Aorta (tissue), 5 donors: Measurements from ENCODE around the gene LRRC74B. TPM values are rescaled to one million over a fixed set of nuclear protein-coding genes. Genes with fewer than 3 reads are reported as not detected.

ENCODE experiments used
- ATAC-seq: fragments of 200-7000 bp; cut with Tn5 transposase; one replicate; pipeline ENCODE4 v1.9.1; 2022; ENCODE audit warnings: moderate library complexity; ENCODE audit not compliant: low FRiP score
- DNase-seq, 2 donors: peaks; one replicate each; pipeline ENCODE4 v3.0.0-alpha.2; 2020
- H3K27ac ChIP-seq, 2 donors: one replicate each; pipeline ENCODE4 v1.5.1; 2013; ENCODE audit warnings: low read length in 2 of 2, mild to moderate bottlenecking in 2 of 2, moderate library complexity in 2 of 2, control low read depth in 1 of 2, inconsistent platforms in 1 of 2, low read depth in 1 of 2
- H3K27me3 ChIP-seq, 2 donors: one replicate each; pipeline ENCODE4 v1.6.1; 2013; ENCODE audit warnings: control low read depth in 1 of 2, low read length in 1 of 2, mild to moderate bottlenecking in 1 of 2, moderate library complexity in 1 of 2; ENCODE audit not compliant: insufficient read depth in 2 of 2, control insufficient read depth in 1 of 2
- H3K36me3 ChIP-seq, 2 donors: one replicate each; pipeline ENCODE4 v1.6.1; 2013; ENCODE audit warnings: control low read depth in 1 of 2, low read length in 1 of 2, mild to moderate bottlenecking in 1 of 2; ENCODE audit not compliant: insufficient read depth in 2 of 2, control insufficient read depth in 1 of 2
- H3K4me1 ChIP-seq, 2 donors: one replicate each; pipeline ENCODE4 v1.6.1; 2013; ENCODE audit warnings: low read length in 2 of 2, control low read depth in 1 of 2, mild to moderate bottlenecking in 1 of 2, moderate library complexity in 1 of 2; ENCODE audit not compliant: insufficient read depth in 2 of 2, control insufficient read depth in 1 of 2
- H3K4me3 ChIP-seq, 2 donors: one replicate each; pipeline ENCODE4 v1.5.1; 2013; ENCODE audit warnings: low read length in 2 of 2, control low read depth in 1 of 2, mild to moderate bottlenecking in 1 of 2
- H3K9me3 ChIP-seq: one replicate; pipeline ENCODE4 v1.6.1; 2013; ENCODE audit warnings: mild to moderate bottlenecking, low read length; ENCODE audit not compliant: control insufficient read depth
- WGBS, 2 donors: extraction: QIAGEN DNeasy Blood & Tissue Kit; methylation state at CpG; one replicate each; pipeline ENCODE4 v1.1.7; 2013; 5-methylcytosine and 5-hydroxymethylcytosine counted together
- intact Hi-C, 2 donors: fragments of 100-400 bp; cut with DNase I; formaldehyde crosslinking; loops; one replicate each; pipeline versions ENCODE4 v1.14.2 to v1.15.0; 2022
- polyA plus RNA-seq, 2 donors: library from polyadenylated mRNA; stranded (reverse); fragments of 200-250 nt; gene quantifications; one replicate each; pipeline ENCODE4 v1.2.3, GENCODE V29; 2013
- total RNA-seq, 2 donors: library from RNA; stranded (reverse); fragmentation: NEBNext Ultra II Directional; extraction: Animal tissue kit (Norgen Biotek cat#: 25700); gene quantifications; one replicate each; pipeline ENCODE4 v1.2.1, GENCODE V29; 2021
- donor health status: healthy with polysubstance abuse.
- donor health status: Bipolar disorder and iron deficiency.
- donor health status: DM: no; HTN: no; CAD: no.
- donor health status: DM: no; HTN: no; CAD: no.
- donor health status: DM: yes; HTN: yes; CAD: no.

The LRRC74B gene
- total and polyA plus RNA-seq, 4 donors = 0.05 TPM; not detected in 3

DNA sequence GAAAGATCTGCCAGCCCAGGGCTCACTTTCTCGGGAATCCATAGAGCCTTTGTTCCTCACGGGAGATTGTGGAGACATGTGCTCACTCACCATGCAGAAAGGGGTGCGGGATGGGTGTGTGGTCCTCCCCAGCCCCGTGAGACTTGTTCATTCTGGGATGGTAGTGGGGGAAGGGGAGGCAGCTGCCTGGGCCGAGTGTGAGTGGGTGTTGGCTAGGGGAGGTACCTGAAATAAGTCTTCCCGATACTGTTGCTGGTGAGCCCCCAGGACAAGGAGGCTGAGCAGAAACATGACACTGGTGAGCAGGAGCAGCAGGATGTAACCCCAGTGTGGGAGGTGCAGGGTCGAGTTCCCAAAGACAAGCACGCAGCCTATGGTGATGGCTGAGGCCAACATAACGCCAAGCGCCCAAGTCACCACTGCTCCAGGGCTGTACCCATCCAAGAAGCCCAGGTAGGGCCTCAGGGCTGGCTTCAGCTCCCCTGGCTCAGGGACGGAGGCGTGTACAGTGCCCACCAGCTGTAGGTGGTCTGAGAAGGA, 16.2 kb upstream of the LRRC74B start:
- Histone ChIP-seq H3K27me3 (no peaks in the 10 kb centered on the region), H3K27ac (no peak overlapping the region), H3K9me3 (no peaks in the 10 kb centered on the region), H3K4me3 (no peak overlapping the region), H3K4me1 (no peaks in the 10 kb centered on the region), H3K36me3 (no peaks in the 10 kb centered on the region)
- ATAC-seq = no peak
- DNase-seq = no peak
- WGBS, 2 donors = 73 to 77% methylated on average over 12 of the region's 12 CpGs
- intact Hi-C loops = no loop called here

DNA sequence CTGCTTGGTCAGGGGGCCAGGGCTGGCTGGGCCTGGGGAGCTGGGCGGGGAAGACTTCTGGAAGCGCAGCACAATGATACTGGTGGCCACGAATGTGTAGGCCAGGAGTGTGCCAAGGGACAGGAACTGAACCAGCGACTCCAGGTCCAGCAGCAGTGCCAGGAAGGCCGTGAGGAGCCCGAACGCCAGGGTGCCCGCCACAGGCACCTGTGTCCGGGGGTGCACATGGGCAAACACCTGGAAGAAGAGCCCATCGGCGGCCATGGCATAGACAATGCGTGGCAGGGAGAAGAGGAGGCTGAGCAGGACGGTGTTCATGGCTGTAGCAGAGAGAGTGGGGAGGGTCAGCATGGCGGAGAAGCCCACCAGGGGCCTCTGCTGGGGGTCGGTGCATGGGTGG, 15.7 kb upstream of the LRRC74B start:
- WGBS, 2 donors = 94 to 95% methylated on average over 15 of the region's 15 CpGs
- Histone ChIP-seq H3K4me1 (no peaks in the 10 kb centered on the region), H3K9me3 (no peaks in the 10 kb centered on the region), H3K27ac (no peak overlapping the region), H3K4me3 (no peak overlapping the region), H3K27me3 (no peaks in the 10 kb centered on the region), H3K36me3 (no peaks in the 10 kb centered on the region)
- ATAC-seq = no peak
- intact Hi-C loops = no loop called here
- DNase-seq = no peak

DNA sequence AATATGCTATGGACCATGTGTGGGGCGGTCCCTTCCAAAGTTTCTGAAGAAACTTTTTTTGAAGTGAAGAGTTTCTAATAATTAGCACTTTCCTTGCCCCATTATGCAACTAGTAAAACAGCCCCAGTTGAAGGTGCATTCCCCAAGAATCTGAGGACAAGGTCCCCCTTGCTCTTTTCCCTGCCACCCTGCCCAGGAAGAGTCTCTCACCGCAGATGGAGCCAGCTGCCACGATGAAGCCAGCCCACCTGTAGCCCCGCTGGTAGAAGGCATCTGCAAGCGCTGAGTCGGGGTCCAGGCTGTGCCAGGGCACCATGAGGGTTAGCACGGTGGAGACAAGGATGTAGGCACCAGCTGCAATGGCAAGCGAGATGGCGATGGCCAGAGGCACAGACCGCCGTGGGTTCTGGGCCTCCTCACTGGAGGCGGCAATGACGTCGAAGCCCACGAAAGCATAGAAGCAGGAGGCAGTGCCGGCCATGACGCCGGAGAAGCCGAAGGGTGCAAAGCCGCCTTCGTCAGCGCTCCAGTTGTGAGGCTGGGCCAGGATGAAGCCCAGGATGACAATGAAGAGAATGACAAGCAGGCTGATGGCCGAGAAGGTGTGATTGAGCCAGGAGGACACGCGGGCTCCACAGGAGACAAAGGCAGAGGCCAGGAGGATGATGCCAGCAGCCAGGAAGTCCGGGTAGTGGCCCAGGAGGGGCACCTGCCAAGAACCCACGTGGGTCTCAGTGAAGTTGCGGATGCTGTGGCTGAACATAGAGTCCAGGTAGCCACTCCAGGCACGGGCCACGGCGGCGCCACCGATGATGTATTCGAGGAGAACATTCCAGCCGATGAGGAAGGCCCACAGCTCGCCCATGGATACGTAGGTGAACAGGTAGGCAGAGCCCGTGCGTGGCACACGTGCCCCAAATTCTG, 14.9 kb upstream of the LRRC74B start:
- 93% methylated on average over 40 of the region's 40 CpGs for WGBS, 2 donors
- ATAC-seq (no peak), DNase-seq (no peak)
- no peaks in the 10 kb centered on the region for H3K9me3 ChIP-seq
- no peaks in the 10 kb centered on the region for H3K36me3 ChIP-seq
- no peak overlapping the region for H3K27ac ChIP-seq
- H3K4me1 ChIP-seq = no peaks in the 10 kb centered on the region
- intact Hi-C loops = no loop called here
- no peak overlapping the region for H3K4me3 ChIP-seq
- H3K27me3 ChIP-seq = no peaks in the 10 kb centered on the region

DNA sequence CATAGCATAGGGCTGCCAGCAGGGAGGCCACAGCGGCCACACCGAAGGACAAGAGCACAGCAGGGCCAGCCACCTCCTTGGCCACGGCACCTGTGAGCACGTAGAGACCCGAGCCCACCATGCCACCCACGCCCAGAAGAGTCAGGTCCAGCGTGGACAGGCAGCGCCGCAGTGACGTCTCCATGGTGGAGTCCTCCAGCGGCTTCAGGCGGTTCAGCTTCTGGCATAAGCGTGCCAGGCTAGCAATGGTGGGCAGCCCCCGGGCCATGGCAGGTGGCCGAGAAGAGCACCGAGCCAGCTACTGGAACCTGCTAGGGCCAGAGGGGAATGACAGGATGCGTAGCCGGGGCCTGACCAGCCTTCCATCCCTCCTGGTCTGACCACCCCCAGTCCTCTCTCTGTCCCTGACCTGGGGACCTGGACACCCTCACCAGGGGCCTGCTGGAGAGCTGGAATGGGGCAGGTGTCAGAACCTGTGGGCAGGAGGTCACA, 14.2 kb upstream of the LRRC74B start:
- H3K9me3 ChIP-seq = no peaks in the 10 kb centered on the region
- H3K36me3 ChIP-seq = no peaks in the 10 kb centered on the region
- H3K4me3 ChIP-seq = no peak overlapping the region
- no peaks in the 10 kb centered on the region for H3K4me1 ChIP-seq
- 84 to 90% methylated on average over 17 to 18 of the region's 18 CpGs for WGBS, 2 donors
- DNase-seq (no peak), ATAC-seq (no peak)
- no peaks in the 10 kb centered on the region for H3K27me3 ChIP-seq
- intact Hi-C loops = no loop called here
- H3K27ac ChIP-seq = no peak overlapping the region

DNA sequence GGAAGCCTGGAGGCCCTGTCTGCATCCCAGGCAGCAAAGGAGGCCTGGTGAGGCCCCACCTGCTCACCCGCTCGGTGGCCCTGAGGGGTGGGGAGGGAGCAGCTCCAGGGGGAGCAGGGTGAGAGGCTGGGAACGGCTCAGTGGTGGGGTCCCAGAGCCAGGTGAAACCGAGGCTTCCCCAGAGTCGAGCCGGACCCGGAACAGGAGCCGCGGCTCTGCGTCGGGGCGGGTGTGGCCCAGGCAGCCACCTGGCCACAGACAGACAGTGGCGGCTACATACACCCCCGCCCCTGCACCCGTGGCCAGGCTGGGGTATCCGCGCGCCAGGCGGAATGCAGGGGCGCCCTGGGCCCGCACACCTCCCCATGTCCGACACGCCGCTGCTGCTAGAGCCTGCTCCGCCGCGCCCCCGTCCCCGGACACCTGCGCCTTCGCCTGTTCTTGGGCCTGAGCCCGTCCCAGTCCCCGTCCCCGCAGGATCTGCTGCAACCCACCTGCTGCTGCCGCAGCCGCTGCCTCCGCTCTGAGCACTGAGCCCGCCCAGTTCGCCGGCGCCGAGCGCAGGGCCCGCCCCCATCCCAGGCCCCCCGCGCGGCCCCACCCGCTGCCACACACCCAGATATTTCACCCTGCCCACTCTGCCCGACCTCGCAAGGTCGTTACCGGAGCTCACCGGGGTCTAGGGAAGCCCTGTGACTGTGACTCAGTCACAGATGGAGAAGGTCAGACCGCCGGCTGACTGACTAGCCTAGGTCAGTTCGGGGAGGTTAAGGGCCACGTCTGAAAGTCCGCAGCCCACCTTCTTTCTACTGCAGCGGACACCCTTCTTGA, 13.5 kb upstream of the LRRC74B start, which contains the start of gene SLC7A4:
Gene SLC7A4 (minus strand): TSS at position 525 of the 831 bp plus-strand sequence. CDS start 749 bp downstream, outside the sequence.
- ATAC-seq = no peak
- Histone ChIP-seq H3K4me3 (no peak within 1 kb of the TSS), H3K36me3 (no peaks in the 10 kb centered on the region), H3K9me3 (no peaks in the 10 kb centered on the region), H3K4me1 (no peaks in the 10 kb centered on the region), H3K27ac (no peak within 1 kb of the TSS), H3K27me3 (no peaks in the 10 kb centered on the region)
- DNase-seq = no peak
- intact Hi-C loops = no loop called here
- WGBS, 2 donors = 6 to 7% methylated on average over 46 to 59 of the region's 59 CpGs

DNA sequence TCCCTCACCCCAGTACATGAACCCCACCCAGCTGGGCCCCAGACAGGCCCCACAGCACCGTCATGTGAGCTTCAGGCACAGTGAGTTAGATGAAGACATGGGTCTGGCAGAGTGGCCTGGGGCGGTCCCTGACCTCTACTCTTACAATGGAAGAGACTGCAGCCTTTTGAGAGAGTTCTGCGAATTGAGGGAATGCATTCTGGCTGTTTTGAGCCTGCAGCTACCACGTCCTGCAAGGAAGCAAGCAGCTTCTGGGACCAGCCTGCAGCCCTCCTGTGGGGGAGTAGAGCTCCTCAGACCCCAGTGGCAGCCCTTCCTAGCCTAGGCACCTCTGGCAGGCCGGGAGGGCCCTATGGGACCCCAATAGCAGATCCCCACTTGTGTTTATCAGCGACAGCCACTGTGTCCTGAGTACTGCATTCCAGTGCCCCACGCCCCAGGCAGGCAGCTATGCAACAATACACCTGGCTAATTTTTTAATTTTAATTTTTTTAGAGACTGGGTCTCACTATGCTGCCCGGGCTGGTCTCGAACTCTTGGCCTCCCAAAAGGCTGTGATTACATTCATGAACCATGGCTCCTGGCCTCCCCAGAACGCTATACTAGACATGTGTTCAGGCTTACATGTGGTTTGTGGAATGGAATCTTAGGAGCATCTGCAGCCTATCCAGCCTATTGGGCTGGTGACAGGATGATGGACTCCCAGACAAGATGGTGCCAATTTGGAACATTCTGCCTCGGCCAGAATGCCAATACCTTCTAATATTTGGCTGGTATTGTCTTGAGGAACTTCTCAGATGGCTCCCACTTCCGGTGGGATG, 12.7 kb upstream of the LRRC74B start:
- Histone ChIP-seq H3K27ac (no peak overlapping the region), H3K4me3 (no peak overlapping the region), H3K9me3 (no peaks in the 10 kb centered on the region), H3K27me3 (no peaks in the 10 kb centered on the region), H3K36me3 (no peaks in the 10 kb centered on the region), H3K4me1 (no peaks in the 10 kb centered on the region)
- DNase-seq (no peak), ATAC-seq (no peak)
- 85 to 86% methylated on average over 12 of the region's 12 CpGs for WGBS, 2 donors
- intact Hi-C loops = no loop called here

DNA sequence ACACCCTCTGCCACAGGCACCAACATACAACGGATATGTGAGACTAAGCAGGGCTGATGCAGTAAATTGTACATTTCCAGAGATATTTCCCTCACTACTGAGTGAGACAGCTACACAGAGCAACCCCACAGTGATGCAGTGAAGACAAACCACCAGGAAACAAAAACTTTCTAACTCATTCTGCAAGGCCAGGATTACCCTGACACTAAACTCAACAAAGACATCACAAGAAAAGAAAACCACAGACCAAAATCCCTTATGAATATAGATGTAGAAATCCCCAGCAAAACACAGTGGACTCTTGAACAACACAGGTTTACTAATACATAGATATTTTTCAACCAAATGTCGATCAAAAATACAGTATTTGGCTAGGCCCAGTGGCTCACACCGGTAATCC, 11.9 kb upstream of the LRRC74B start:
- WGBS, 2 donors = 90 to 92% methylated on average over 3 of the region's 3 CpGs
- no peak overlapping the region for H3K4me3 ChIP-seq
- H3K27me3 ChIP-seq = no peaks in the 10 kb centered on the region
- H3K27ac ChIP-seq = no peak overlapping the region
- ATAC-seq (no peak), DNase-seq (no peak)
- intact Hi-C loops = no loop called here
- H3K9me3 ChIP-seq = no peaks in the 10 kb centered on the region
- H3K4me1 ChIP-seq = no peaks in the 10 kb centered on the region
- H3K36me3 ChIP-seq = no peaks in the 10 kb centered on the region

DNA sequence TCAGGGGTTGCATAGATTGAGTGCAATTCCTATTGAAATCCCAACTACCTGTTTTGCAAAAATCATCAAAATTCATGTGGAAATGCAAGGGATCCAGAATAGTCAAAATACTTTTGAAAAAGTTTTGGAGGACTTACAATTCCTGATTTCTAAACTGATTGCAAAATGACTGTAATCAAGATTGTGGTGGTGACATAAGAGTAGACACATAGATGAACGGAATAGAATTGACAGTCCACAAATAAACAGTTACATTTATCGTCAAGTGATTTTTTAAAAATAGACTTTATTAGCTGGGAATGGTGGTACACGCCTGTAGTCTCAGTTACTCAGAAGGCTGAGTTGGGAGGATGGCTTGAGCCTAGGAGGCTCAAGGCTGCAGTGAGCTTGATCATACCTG, 10.8 kb upstream of the LRRC74B start:
- no peak for DNase-seq
- WGBS, 2 donors = 76 to 85% methylated on average over 3 of the region's 3 CpGs
- no peak overlapping the region for H3K4me3 ChIP-seq
- no peaks in the 10 kb centered on the region for H3K9me3 ChIP-seq
- H3K27ac ChIP-seq = no peak overlapping the region
- no peak for ATAC-seq
- intact Hi-C loops = no loop called here
- H3K27me3 ChIP-seq = no peaks in the 10 kb centered on the region
- H3K4me1 ChIP-seq = no peaks in the 10 kb centered on the region
- no peaks in the 10 kb centered on the region for H3K36me3 ChIP-seq
